GM23338 (cell line): ENCODE data around the gene LTBR.

Experiments used
- CREB1 ChIP-seq: fragments of 250-450 bp; sonication (Bioruptor Pico); IDR thresholded peaks from 2 replicates; pipeline ENCODE4 v1.5.0; 2020; ENCODE audit warnings: low read depth, mild to moderate bottlenecking, moderate library complexity
- CTCF ChIP-seq, 2 experiments: fragments of 200-600 bp in 1 of 2; sonication (generic) in 1 of 2; conservative IDR thresholded peaks; 2 replicates each; pipeline versions ENCODE4 v1.5.1 to v1.6.1; 2016 to 2017; ENCODE audit warnings: antibody characterized with exemption in 2 of 2, low read depth in 2 of 2, mild to moderate bottlenecking in 2 of 2, moderate library complexity in 1 of 2
- EZH2 ChIP-seq: fragments of 200-600 bp; sonication (generic); IDR thresholded peaks from one replicate; pipeline ENCODE4 v1.8.0; 2017; ENCODE audit warnings: antibody characterized with exemption, mild to moderate bottlenecking, low read depth; ENCODE audit not compliant: unreplicated experiment
- EZH2phosphoT487 ChIP-seq: fragments of 200-600 bp; sonication (generic); IDR thresholded peaks from one replicate; pipeline ENCODE4 v1.8.1; 2018; ENCODE audit warnings: antibody characterized with exemption; ENCODE audit not compliant: unreplicated experiment
- POLR2AphosphoS5 ChIP-seq: IDR thresholded peaks from 2 replicates; pipeline ENCODE4 v1.6.1; 2016; ENCODE audit warnings: antibody characterized with exemption, low read depth
- REST ChIP-seq: IDR thresholded peaks from one replicate; pipeline ENCODE4 v1.6.1; 2018; ENCODE audit warnings: antibody characterized with exemption; ENCODE audit not compliant: unreplicated experiment

- TF ChIP-seq EZH2phosphoT487 = no peak
- TF ChIP-seq CTCF (conservative IDR thresholded peaks at IDR 0.05; ENCODE audit: low read depth in 2 of 2) = no peak
- no peak for TF ChIP-seq EZH2
- TF ChIP-seq REST = no peak
- TF ChIP-seq POLR2AphosphoS5 = no peak
- TF ChIP-seq CREB1 = no peak
These were observed 52.2 kb downstream of the LTBR start for GRCh38 chr12:6435961-6436715.
